ENCODE data around the gene PRKN.

Gene PRKN

GRCh38 chr6:162389343-162390085 is 338.1 kb downstream of the PRKN start:
- Histone ChIP-seq H3K79me2 (ENCODE audit: insufficient read depth, low read length) (no peaks in the 10 kb centered on the region), H3K4me2 (ENCODE audit: insufficient read depth, low read length) (no peak overlapping the region), H3K27me3 (ENCODE audit: insufficient read depth, low read length, poor library complexity) (no peaks in the 10 kb centered on the region), H3K9me3 (ENCODE audit: insufficient read depth, low read length, severe bottlenecking) (no peaks in the 10 kb centered on the region), H4K20me1 (ENCODE audit: insufficient read depth, low read length) (no peaks in the 10 kb centered on the region), H3K9ac (ENCODE audit: low read depth, low read length) (no peak overlapping the region), H3K36me3 (ENCODE audit: insufficient read depth, low read length) (no peaks in the 10 kb centered on the region), H3K4me1 (ENCODE audit: insufficient read depth, low read length) (no peaks in the 10 kb centered on the region), H3K27ac (ENCODE audit: low read length) (no peak overlapping the region), H3K4me3 (ENCODE audit: low read depth in 1 of 2, low read length in 2 of 2) (no peak overlapping the region), H2AFZ (ENCODE audit: low read depth, low read length) (no peak overlapping the region)
- ATAC-seq (ENCODE audit: insufficient read depth, low read depth) (no peak), DNase-seq (no peak)
- TF ChIP-seq EZH2 (IDR thresholded peaks at IDR 0.05; ENCODE audit: borderline replicate concordance, low read depth, low read length, severe bottlenecking) (no peak), CTCF (IDR thresholded peaks at IDR 0.05; ENCODE audit: borderline replicate concordance, extremely low read depth, low read length, poor library complexity, severe bottlenecking) (no peak)

GRCh38 chr6:162388383-162388777 is 339.2 kb downstream of the PRKN start:
- TF ChIP-seq CTCF (IDR thresholded peaks at IDR 0.05; ENCODE audit: borderline replicate concordance, extremely low read depth, low read length, poor library complexity, severe bottlenecking) = no peak
- no peak for TF ChIP-seq EZH2 (IDR thresholded peaks at IDR 0.05; ENCODE audit: borderline replicate concordance, low read depth, low read length, severe bottlenecking)
- no peak overlapping the region for H2AFZ ChIP-seq (ENCODE audit: low read depth, low read length)
- DNase-seq (no peak), ATAC-seq (ENCODE audit: insufficient read depth, low read depth) (no peak)
- no peaks in the 10 kb centered on the region for H3K9me3 ChIP-seq (ENCODE audit: insufficient read depth, low read length, severe bottlenecking)
- no peaks in the 10 kb centered on the region for H4K20me1 ChIP-seq (ENCODE audit: insufficient read depth, low read length)
- no peak overlapping the region for H3K9ac ChIP-seq (ENCODE audit: low read depth, low read length)
- no peak overlapping the region for H3K4me2 ChIP-seq (ENCODE audit: insufficient read depth, low read length)
- no peak overlapping the region for H3K27ac ChIP-seq (ENCODE audit: low read length)
- no peak overlapping the region for H3K4me3 ChIP-seq (ENCODE audit: low read depth in 1 of 2, low read length in 2 of 2)
- H3K36me3 ChIP-seq (ENCODE audit: insufficient read depth, low read length) = no peaks in the 10 kb centered on the region
- no peaks in the 10 kb centered on the region for H3K4me1 ChIP-seq (ENCODE audit: insufficient read depth, low read length)
- no peaks in the 10 kb centered on the region for H3K79me2 ChIP-seq (ENCODE audit: insufficient read depth, low read length)
- H3K27me3 ChIP-seq (ENCODE audit: insufficient read depth, low read length, poor library complexity) = no peaks in the 10 kb centered on the region

GRCh38 chr6:162387718-162388382 is 339.7 kb downstream of the PRKN start:
- Histone ChIP-seq H3K4me3 (ENCODE audit: low read depth in 1 of 2, low read length in 2 of 2) (no peak overlapping the region), H3K9me3 (ENCODE audit: insufficient read depth, low read length, severe bottlenecking) (no peaks in the 10 kb centered on the region), H3K4me1 (ENCODE audit: insufficient read depth, low read length) (no peaks in the 10 kb centered on the region), H3K36me3 (ENCODE audit: insufficient read depth, low read length) (no peaks in the 10 kb centered on the region), H3K27me3 (ENCODE audit: insufficient read depth, low read length, poor library complexity) (no peaks in the 10 kb centered on the region), H3K9ac (ENCODE audit: low read depth, low read length) (no peak overlapping the region), H3K4me2 (ENCODE audit: insufficient read depth, low read length) (no peak overlapping the region), H2AFZ (ENCODE audit: low read depth, low read length) (no peak overlapping the region), H4K20me1 (ENCODE audit: insufficient read depth, low read length) (no peaks in the 10 kb centered on the region), H3K79me2 (ENCODE audit: insufficient read depth, low read length) (no peaks in the 10 kb centered on the region), H3K27ac (ENCODE audit: low read length) (no peak overlapping the region)
- TF ChIP-seq EZH2 (IDR thresholded peaks at IDR 0.05; ENCODE audit: borderline replicate concordance, low read depth, low read length, severe bottlenecking) (no peak), CTCF (IDR thresholded peaks at IDR 0.05; ENCODE audit: borderline replicate concordance, extremely low read depth, low read length, poor library complexity, severe bottlenecking) (no peak)
- DNase-seq = no peak
- no peak for ATAC-seq (ENCODE audit: insufficient read depth, low read depth)

Measured in DND-41 (cell line).